SK-N-SH treated with all-trans-retinoic acid at 6 μM for 48 hours (cell line): Measurements from ENCODE around the gene PHLDA1.

Experiments
- ATAC-seq: fragments of 200-7000 bp; cut with Tn5 transposase; 3 replicates; pipeline ENCODE4 v1.9.1; 2020; ENCODE audit warnings: mild to moderate bottlenecking, moderate library complexity
- BACH2 ChIP-seq: fragments of 250-450 bp; sonication (Bioruptor Pico); IDR thresholded peaks from 2 replicates; pipeline ENCODE4 v1.9.0; 2021; ENCODE audit warnings: mild to moderate bottlenecking, borderline replicate concordance
- CSDC2 ChIP-seq: fragments of 250-450 bp; sonication (Bioruptor Pico); IDR thresholded peaks from 2 replicates; pipeline ENCODE4 v1.5.0; 2020; ENCODE audit warnings: mild to moderate bottlenecking, moderate library complexity
- ESRRG ChIP-seq: fragments of 250-450 bp; sonication (Bioruptor Pico); IDR thresholded peaks from 2 replicates; pipeline ENCODE4 v1.6.1; 2021; ENCODE audit warnings: mild to moderate bottlenecking
- GLIS3 ChIP-seq: fragments of 250-450 bp; sonication (Bioruptor Pico); IDR thresholded peaks from 2 replicates; pipeline ENCODE4 v1.5.0; 2020; ENCODE audit warnings: mild to moderate bottlenecking, moderate library complexity
- ISL1 ChIP-seq: fragments of 250-450 bp; sonication (Bioruptor Pico); IDR thresholded peaks from 2 replicates; pipeline ENCODE4 v2.1.2; 2022; ENCODE audit warnings: mild to moderate bottlenecking, moderate library complexity
- OSR1 ChIP-seq: fragments of 250-450 bp; sonication (Bioruptor Pico); IDR thresholded peaks from 2 replicates; pipeline ENCODE4 v1.8.0; 2022; ENCODE audit warnings: moderate library complexity, mild to moderate bottlenecking, inconsistent platforms
- PPARA ChIP-seq: fragments of 250-450 bp; sonication (Bioruptor Pico); IDR thresholded peaks from 2 replicates; pipeline ENCODE4 v1.5.0; 2020; ENCODE audit warnings: mild to moderate bottlenecking, borderline replicate concordance
- RARB ChIP-seq: fragments of 250-450 bp; sonication (Bioruptor Pico); IDR thresholded peaks from 2 replicates; pipeline ENCODE4 v1.8.0; 2021; ENCODE audit warnings: mild to moderate bottlenecking, moderate library complexity
- SNAI2 ChIP-seq: fragments of 250-450 bp; sonication (Bioruptor Pico); IDR thresholded peaks from 2 replicates; pipeline ENCODE4 v1.5.0; 2020; ENCODE audit warnings: mild to moderate bottlenecking, moderate library complexity
- TCF4 ChIP-seq: fragments of 250-450 bp; sonication (Bioruptor Pico); IDR thresholded peaks from 2 replicates; pipeline ENCODE4 v1.8.0; 2021; ENCODE audit warnings: mild to moderate bottlenecking, moderate library complexity, borderline replicate concordance
- TOX ChIP-seq: fragments of 250-450 bp; sonication (Bioruptor Pico); IDR thresholded peaks from 2 replicates; pipeline ENCODE4 v1.8.0; 2021; ENCODE audit warnings: mild to moderate bottlenecking, moderate library complexity, borderline replicate concordance
- ZC3H10 ChIP-seq: fragments of 250-450 bp; sonication (Bioruptor Pico); IDR thresholded peaks from 2 replicates; pipeline ENCODE4 v1.5.1; 2021; ENCODE audit warnings: mild to moderate bottlenecking, moderate library complexity
- ZFP3 ChIP-seq: fragments of 250-450 bp; sonication (Bioruptor Pico); IDR thresholded peaks from 2 replicates; pipeline ENCODE4 v1.5.0; 2020; ENCODE audit warnings: mild to moderate bottlenecking, moderate library complexity
- ZFP30 ChIP-seq: fragments of 450-650 bp; formaldehyde crosslinking; IDR thresholded peaks from 2 replicates; pipeline ENCODE4 v1.5.0; 2022; ENCODE audit warnings: mild to moderate bottlenecking, moderate library complexity
- ZNF565 ChIP-seq: fragments of 450-650 bp; formaldehyde crosslinking; conservative IDR thresholded peaks from 2 replicates; pipeline ENCODE4 v1.5.0; 2020; ENCODE audit warnings: low read depth, mild to moderate bottlenecking, moderate library complexity
- ZNF70 ChIP-seq: fragments of 450-650 bp; formaldehyde crosslinking; IDR thresholded peaks from 2 replicates; pipeline ENCODE4 v1.5.0; 2020; ENCODE audit warnings: mild to moderate bottlenecking, moderate library complexity
- ZNF8 ChIP-seq: fragments of 450-650 bp; formaldehyde crosslinking; IDR thresholded peaks from 2 replicates; pipeline ENCODE4 v1.5.0; 2020; ENCODE audit warnings: mild to moderate bottlenecking, moderate library complexity
- TF ChIP-seq, protein P1 (sequence below): fragments of 250-450 bp; sonication (Bioruptor Pico); IDR thresholded peaks from 2 replicates; pipeline ENCODE4 v1.8.0; 2021; ENCODE audit warnings: low read depth, mild to moderate bottlenecking, moderate library complexity, borderline replicate concordance
- TF ChIP-seq, protein P2 (sequence below): fragments of 250-450 bp; sonication (Bioruptor Pico); IDR thresholded peaks from 2 replicates; pipeline ENCODE4 v1.5.1; 2021; ENCODE audit warnings: mild to moderate bottlenecking, moderate library complexity
- TF ChIP-seq, protein P3 (sequence below): fragments of 250-450 bp; sonication (Bioruptor Pico); IDR thresholded peaks from 2 replicates; pipeline ENCODE4 v1.5.0; 2020; ENCODE audit warnings: mild to moderate bottlenecking, moderate library complexity
- TF ChIP-seq, protein P4 (sequence below): fragments of 250-450 bp; sonication (Bioruptor Pico); IDR thresholded peaks from 2 replicates; pipeline ENCODE4 v1.8.0; 2020; ENCODE audit warnings: mild to moderate bottlenecking, moderate library complexity, borderline replicate concordance
- TF ChIP-seq, protein P5 (sequence below): fragments of 250-450 bp; sonication (Bioruptor Pico); IDR thresholded peaks from 2 replicates; pipeline ENCODE4 v1.5.1; 2020; ENCODE audit warnings: low read depth, mild to moderate bottlenecking, moderate library complexity

The PHLDA1 gene

DNA sequence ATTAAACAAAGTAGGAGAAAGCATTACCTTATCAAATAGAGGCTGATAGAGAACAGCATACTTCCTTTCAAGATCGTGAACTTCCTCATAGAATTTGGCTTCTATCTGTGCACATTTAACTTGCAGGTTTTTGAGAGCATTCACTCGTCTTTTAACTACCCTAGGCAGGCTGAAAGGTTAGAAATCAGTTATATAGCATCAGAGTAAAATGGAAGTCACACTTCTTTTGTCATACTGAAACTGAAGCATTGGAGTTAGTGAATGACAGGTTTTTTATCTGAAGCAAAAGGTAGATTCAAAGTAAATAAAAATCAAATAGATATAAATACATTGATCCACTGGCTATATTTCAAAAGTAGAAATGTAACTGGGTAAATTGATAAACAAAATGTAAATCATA is 28.5 kb upstream of the PHLDA1 start:
- TF ChIP-seq TCF4 (no peak), ZFP3 (CRISPR knock-in tag) (no peak), OSR1 (CRISPR knock-in tag) (no peak), CSDC2 (CRISPR knock-in tag) (no peak), BACH2 (CRISPR knock-in tag) (no peak), ZNF8 (no peak), TOX (CRISPR knock-in tag) (no peak)
- TF ChIP-seq, protein P1, sequence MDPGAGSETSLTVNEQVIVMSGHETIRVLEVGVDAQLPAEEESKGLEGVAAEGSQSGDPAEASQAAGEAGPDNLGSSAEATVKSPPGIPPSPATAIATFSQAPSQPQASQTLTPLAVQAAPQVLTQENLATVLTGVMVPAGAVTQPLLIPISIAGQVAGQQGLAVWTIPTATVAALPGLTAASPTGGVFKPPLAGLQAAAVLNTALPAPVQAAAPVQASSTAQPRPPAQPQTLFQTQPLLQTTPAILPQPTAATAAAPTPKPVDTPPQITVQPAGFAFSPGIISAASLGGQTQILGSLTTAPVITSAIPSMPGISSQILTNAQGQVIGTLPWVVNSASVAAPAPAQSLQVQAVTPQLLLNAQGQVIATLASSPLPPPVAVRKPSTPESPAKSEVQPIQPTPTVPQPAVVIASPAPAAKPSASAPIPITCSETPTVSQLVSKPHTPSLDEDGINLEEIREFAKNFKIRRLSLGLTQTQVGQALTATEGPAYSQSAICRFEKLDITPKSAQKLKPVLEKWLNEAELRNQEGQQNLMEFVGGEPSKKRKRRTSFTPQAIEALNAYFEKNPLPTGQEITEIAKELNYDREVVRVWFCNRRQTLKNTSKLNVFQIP (CRISPR knock-in tag) = no peak
- TF ChIP-seq, protein P2, sequence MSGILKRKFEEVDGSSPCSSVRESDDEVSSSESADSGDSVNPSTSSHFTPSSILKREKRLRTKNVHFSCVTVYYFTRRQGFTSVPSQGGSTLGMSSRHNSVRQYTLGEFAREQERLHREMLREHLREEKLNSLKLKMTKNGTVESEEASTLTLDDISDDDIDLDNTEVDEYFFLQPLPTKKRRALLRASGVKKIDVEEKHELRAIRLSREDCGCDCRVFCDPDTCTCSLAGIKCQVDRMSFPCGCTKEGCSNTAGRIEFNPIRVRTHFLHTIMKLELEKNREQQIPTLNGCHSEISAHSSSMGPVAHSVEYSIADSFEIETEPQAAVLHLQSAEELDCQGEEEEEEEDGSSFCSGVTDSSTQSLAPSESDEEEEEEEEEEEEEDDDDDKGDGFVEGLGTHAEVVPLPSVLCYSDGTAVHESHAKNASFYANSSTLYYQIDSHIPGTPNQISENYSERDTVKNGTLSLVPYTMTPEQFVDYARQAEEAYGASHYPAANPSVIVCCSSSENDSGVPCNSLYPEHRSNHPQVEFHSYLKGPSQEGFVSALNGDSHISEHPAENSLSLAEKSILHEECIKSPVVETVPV = no peak
- TF ChIP-seq, protein P3, sequence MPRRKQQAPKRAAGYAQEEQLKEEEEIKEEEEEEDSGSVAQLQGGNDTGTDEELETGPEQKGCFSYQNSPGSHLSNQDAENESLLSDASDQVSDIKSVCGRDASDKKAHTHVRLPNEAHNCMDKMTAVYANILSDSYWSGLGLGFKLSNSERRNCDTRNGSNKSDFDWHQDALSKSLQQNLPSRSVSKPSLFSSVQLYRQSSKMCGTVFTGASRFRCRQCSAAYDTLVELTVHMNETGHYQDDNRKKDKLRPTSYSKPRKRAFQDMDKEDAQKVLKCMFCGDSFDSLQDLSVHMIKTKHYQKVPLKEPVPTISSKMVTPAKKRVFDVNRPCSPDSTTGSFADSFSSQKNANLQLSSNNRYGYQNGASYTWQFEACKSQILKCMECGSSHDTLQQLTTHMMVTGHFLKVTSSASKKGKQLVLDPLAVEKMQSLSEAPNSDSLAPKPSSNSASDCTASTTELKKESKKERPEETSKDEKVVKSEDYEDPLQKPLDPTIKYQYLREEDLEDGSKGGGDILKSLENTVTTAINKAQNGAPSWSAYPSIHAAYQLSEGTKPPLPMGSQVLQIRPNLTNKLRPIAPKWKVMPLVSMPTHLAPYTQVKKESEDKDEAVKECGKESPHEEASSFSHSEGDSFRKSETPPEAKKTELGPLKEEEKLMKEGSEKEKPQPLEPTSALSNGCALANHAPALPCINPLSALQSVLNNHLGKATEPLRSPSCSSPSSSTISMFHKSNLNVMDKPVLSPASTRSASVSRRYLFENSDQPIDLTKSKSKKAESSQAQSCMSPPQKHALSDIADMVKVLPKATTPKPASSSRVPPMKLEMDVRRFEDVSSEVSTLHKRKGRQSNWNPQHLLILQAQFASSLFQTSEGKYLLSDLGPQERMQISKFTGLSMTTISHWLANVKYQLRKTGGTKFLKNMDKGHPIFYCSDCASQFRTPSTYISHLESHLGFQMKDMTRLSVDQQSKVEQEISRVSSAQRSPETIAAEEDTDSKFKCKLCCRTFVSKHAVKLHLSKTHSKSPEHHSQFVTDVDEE = no peak
- TF ChIP-seq, all 23 proteins: peak for 0
- no peak for ATAC-seq

DNA sequence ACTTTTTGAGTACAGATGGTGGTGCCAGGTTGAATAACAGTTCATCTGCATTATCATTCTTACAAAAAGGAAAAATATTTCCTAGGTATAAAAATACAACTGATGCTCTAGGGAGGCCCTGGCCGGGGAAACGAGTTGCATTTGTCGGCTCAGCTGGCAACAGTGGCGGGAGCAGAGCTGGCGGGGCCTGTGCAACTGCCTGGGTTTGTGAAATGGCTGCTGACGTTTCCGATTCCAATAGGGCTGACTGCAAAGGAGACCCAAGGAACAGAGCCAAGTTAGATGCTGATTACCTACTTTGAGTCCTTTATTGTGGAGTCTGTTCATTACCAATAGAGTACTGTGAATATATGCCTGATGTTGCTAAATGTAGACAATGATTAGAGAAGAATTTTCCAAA is 25.8 kb upstream of the PHLDA1 start:
- TF ChIP-seq ZNF70 (no peak), ZNF565 (CRISPR knock-in tag) (no peak), RARB (no peak), TCF4 (no peak), BACH2 (CRISPR knock-in tag) (no peak)
- TF ChIP-seq, protein P4, sequence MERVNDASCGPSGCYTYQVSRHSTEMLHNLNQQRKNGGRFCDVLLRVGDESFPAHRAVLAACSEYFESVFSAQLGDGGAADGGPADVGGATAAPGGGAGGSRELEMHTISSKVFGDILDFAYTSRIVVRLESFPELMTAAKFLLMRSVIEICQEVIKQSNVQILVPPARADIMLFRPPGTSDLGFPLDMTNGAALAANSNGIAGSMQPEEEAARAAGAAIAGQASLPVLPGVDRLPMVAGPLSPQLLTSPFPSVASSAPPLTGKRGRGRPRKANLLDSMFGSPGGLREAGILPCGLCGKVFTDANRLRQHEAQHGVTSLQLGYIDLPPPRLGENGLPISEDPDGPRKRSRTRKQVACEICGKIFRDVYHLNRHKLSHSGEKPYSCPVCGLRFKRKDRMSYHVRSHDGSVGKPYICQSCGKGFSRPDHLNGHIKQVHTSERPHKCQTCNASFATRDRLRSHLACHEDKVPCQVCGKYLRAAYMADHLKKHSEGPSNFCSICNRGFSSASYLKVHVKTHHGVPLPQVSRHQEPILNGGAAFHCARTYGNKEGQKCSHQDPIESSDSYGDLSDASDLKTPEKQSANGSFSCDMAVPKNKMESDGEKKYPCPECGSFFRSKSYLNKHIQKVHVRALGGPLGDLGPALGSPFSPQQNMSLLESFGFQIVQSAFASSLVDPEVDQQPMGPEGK (CRISPR knock-in tag) = no peak
- ATAC-seq = no peak

DNA sequence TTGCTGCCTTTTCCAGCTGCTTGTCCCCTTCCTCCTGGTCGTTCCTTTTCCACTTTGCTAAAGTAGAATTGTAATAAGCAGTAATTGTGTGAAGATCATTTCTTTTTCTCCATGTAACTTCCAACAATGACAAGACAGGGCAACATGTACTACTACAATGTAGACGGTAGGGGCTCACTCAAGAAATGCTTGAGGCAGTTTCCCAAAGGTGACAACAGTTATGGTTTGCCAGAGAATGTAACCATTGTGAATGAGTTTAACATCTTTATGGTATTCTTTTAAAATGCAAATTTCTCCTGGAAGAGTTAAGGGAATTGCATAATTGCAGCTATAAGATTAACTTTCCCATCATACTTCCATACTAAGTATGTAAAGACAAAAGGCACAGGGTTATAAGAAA is 23.8 kb upstream of the PHLDA1 start:
- TF ChIP-seq ZNF8 (no peak), ZC3H10 (no peak), ZFP30 (CRISPR knock-in tag) (no peak), BACH2 (CRISPR knock-in tag) (no peak), ESRRG (no peak), CSDC2 (CRISPR knock-in tag) (no peak), ZNF70 (no peak), TOX (CRISPR knock-in tag) (no peak), OSR1 (CRISPR knock-in tag) (no peak), ISL1 (CRISPR knock-in tag) (no peak), TCF4 (no peak), SNAI2 (no peak), ZFP3 (CRISPR knock-in tag) (no peak), GLIS3 (CRISPR knock-in tag) (no peak), PPARA (CRISPR knock-in tag) (no peak)
- TF ChIP-seq, protein P3 = no peak
- TF ChIP-seq, protein P5, sequence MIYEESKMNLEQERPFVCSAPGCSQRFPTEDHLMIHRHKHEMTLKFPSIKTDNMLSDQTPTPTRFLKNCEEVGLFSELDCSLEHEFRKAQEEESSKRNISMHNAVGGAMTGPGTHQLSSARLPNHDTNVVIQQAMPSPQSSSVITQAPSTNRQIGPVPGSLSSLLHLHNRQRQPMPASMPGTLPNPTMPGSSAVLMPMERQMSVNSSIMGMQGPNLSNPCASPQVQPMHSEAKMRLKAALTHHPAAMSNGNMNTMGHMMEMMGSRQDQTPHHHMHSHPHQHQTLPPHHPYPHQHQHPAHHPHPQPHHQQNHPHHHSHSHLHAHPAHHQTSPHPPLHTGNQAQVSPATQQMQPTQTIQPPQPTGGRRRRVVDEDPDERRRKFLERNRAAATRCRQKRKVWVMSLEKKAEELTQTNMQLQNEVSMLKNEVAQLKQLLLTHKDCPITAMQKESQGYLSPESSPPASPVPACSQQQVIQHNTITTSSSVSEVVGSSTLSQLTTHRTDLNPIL (CRISPR knock-in tag) = no peak
- TF ChIP-seq, all 23 proteins: peak for 0
- ATAC-seq = no peak
